GM18870 (cell line): ENCODE results near the gene AKAP6.

ENCODE experiments used
- ATAC-seq: cut with Tn5 transposase; IDR thresholded peaks from one replicate; pipeline ENCODE4 v1.9.1; 2021; ENCODE audit warnings: moderate library complexity; ENCODE audit not compliant: unreplicated experiment

The AKAP6 gene

GRCh38 chr14:32329146-32329545 lies at the start of gene AKAP6:
Gene AKAP6 (plus strand): TSS chr14:32329298. CDS start chr14:32433494, 104,196 bp downstream.
- ATAC-seq: no peak

- no peak for ATAC-seq
Measured at GRCh38 chr14:32286602-32287001, 42.5 kb upstream of the AKAP6 start.

- ATAC-seq: no peak
Measured at GRCh38 chr14:32296366-32296765, 32.7 kb upstream of the AKAP6 start.

GRCh38 chr14:32298346-32298745 lies 30.8 kb upstream of the AKAP6 start:
- ATAC-seq: no peak

- no peak for ATAC-seq
Measured at GRCh38 chr14:32300136-32300535, 29.0 kb upstream of the AKAP6 start.

- ATAC-seq: no peak
Measured at GRCh38 chr14:32303865-32304264, 25.2 kb upstream of the AKAP6 start.

GRCh38 chr14:32304296-32304695 lies 24.8 kb upstream of the AKAP6 start:
- ATAC-seq: no peak

- no peak for ATAC-seq
Measured at GRCh38 chr14:32306549-32306948, 22.5 kb upstream of the AKAP6 start.

GRCh38 chr14:32307881-32308582 lies 21.1 kb upstream of the AKAP6 start:
- ATAC-seq: no peak

- no peak for ATAC-seq
Measured at GRCh38 chr14:32310876-32311275, 18.2 kb upstream of the AKAP6 start.

GRCh38 chr14:32311294-32312009 lies 17.6 kb upstream of the AKAP6 start:
- ATAC-seq: no peak

GRCh38 chr14:32312010-32312331 lies 17.1 kb upstream of the AKAP6 start:
- ATAC-seq: no peak

GRCh38 chr14:32313844-32314376 lies 15.2 kb upstream of the AKAP6 start:
- no peak for ATAC-seq

GRCh38 chr14:32318087-32318795 lies 10.9 kb upstream of the AKAP6 start:
- no peak for ATAC-seq

- ATAC-seq: no peak
Measured at GRCh38 chr14:32319368-32320049, 9.6 kb upstream of the AKAP6 start.

- no peak for ATAC-seq
Measured at GRCh38 chr14:32324601-32325000, 4.5 kb upstream of the AKAP6 start.

GRCh38 chr14:32327255-32327961 lies 1.7 kb upstream of the AKAP6 start:
- ATAC-seq: no peak

GRCh38 chr14:32329690-32330285 lies 690 bp downstream of the AKAP6 start:
- no peak for ATAC-seq

- no peak for ATAC-seq
Measured at GRCh38 chr14:32330351-32331111, 1.4 kb downstream of the AKAP6 start.
